CD1c-positive myeloid dendritic cell (primary cell): ENCODE results near the gene ARFGEF3.
"Not testable (repeated sequence)": the region's sequence is repeated elsewhere in the genome, so short reads cannot be mapped to it uniquely, and the experiment has no call there.

Experiments
- DNase-seq: peaks from one replicate; pipeline ENCODE4 v3.0.0-alpha.2; 2016; ENCODE audit errors: extremely low spot score

ARFGEF3 gene

GRCh38 chr6:138346302-138347195, 184.8 kb downstream of the ARFGEF3 start:
- DNase-seq = no peak

- no peak for DNase-seq
These were observed 186.1 kb downstream of the ARFGEF3 start for GRCh38 chr6:138347864-138348263.

- no peak for DNase-seq
These were observed 188.2 kb downstream of the ARFGEF3 start for GRCh38 chr6:138349891-138350290.

- DNase-seq = no peak
These were observed 196.2 kb downstream of the ARFGEF3 start for GRCh38 chr6:138357928-138358327.

GRCh38 chr6:138368684-138369083, 206.9 kb downstream of the ARFGEF3 start:
- not testable (repeated sequence) for DNase-seq

GRCh38 chr6:138370631-138371451, 209.1 kb downstream of the ARFGEF3 start:
- DNase-seq = no peak

- DNase-seq = no peak
These were observed 209.6 kb downstream of the ARFGEF3 start for GRCh38 chr6:138371452-138371711.

GRCh38 chr6:138371720-138372119, 210.0 kb downstream of the ARFGEF3 start:
- no peak for DNase-seq

- peak; percentile 3 for DNase-seq
These were observed 211.1 kb downstream of the ARFGEF3 start for GRCh38 chr6:138372711-138373463.

- no peak for DNase-seq
These were observed 212.5 kb downstream of the ARFGEF3 start for GRCh38 chr6:138374230-138374629.

- DNase-seq = no peak
These were observed 213.1 kb downstream of the ARFGEF3 start for GRCh38 chr6:138374815-138375214.

GRCh38 chr6:138377042-138377441, 215.3 kb downstream of the ARFGEF3 start:
- DNase-seq = no peak

- no peak for DNase-seq
These were observed 216.1 kb downstream of the ARFGEF3 start, which contains the start of gene SMIM28 for GRCh38 chr6:138377844-138378243. SMIM28 (plus strand) TSS chr6:138377905; CDS start chr6:138378073, 168 bp downstream.

- no peak for DNase-seq
These were observed 216.7 kb downstream of the ARFGEF3 start for GRCh38 chr6:138378463-138378862.

GRCh38 chr6:138382498-138383265, 220.9 kb downstream of the ARFGEF3 start:
- DNase-seq = no peak

- no peak for DNase-seq
These were observed 222.0 kb downstream of the ARFGEF3 start for GRCh38 chr6:138383776-138384175.

GRCh38 chr6:138386897-138387296, 225.2 kb downstream of the ARFGEF3 start:
- DNase-seq = no peak

GRCh38 chr6:138387577-138388368, 226.0 kb downstream of the ARFGEF3 start:
- no peak for DNase-seq

- no peak for DNase-seq
These were observed 227.8 kb downstream of the ARFGEF3 start for GRCh38 chr6:138389551-138389950.
